IMR-90 (cell line): ENCODE results near the gene SATB2. TPM values are rescaled to one million over a fixed set of nuclear protein-coding genes. Genes with fewer than 3 reads are reported as not detected.

Source experiments
- ATAC-seq: fragments of 200-7000 bp; cut with Tn5 transposase; 2 replicates; pipeline ENCODE4 v1.9.1; 2020; ENCODE audit warnings: low read depth, mild to moderate bottlenecking, moderate library complexity
- BruUV-seq: library from RNA; stranded (reverse); fragments of 400-500 nt; replicated peaks from 2 replicates; lab custom pipeline; 2021; lab: Mats Ljungman, UMichigan
- CTCF ChIA-PET: fragments of 300-600 bp; formaldehyde crosslinking; extraction: SDS; loops from one replicate; lab custom pipeline; 2021; ENCODE audit warnings: antibody characterized with exemption; lab: Yijun Ruan, JAX
- POLR2A ChIA-PET: fragments of 300-600 bp; sonication (Branson Sonifier 250); formaldehyde crosslinking; loops from one replicate; lab custom pipeline; 2022; ENCODE audit warnings: antibody characterized with exemption; ENCODE audit not compliant: unreplicated experiment; lab: Charles Lee
- DNase-seq: peaks from one replicate; pipeline ENCODE4 v3.0.0; 2013
- H2AFZ ChIP-seq: replicated peaks from 2 replicates; pipeline ENCODE3; 2013; ENCODE audit warnings: low read length, mild to moderate bottlenecking; ENCODE audit not compliant: poor library complexity
- H2AK5ac ChIP-seq: 2 replicates; pipeline ENCODE4 v1.6.1; 2013; ENCODE audit warnings: low read depth, low read length, inconsistent platforms
- H2AK9ac ChIP-seq: replicated peaks from 2 replicates; pipeline ENCODE3; 2013; ENCODE audit warnings: mild to moderate bottlenecking, low read depth, low read length, moderate library complexity; ENCODE audit not compliant: poor library complexity
- H2BK120ac ChIP-seq: 2 replicates; pipeline ENCODE4 v1.6.1; 2013; ENCODE audit warnings: low read depth, low read length, inconsistent platforms
- H2BK15ac ChIP-seq: 3 replicates; pipeline ENCODE4 v1.6.1; 2013; ENCODE audit warnings: low read depth, low read length, inconsistent platforms
- H2BK20ac ChIP-seq: 2 replicates; pipeline ENCODE4 v1.6.1; 2013; ENCODE audit warnings: low read depth, mild to moderate bottlenecking, inconsistent platforms, low read length, moderate library complexity
- H2BK5ac ChIP-seq: 2 replicates; pipeline ENCODE4 v1.6.1; 2013; ENCODE audit warnings: mild to moderate bottlenecking, low read depth, low read length, inconsistent platforms; ENCODE audit not compliant: poor library complexity, severe bottlenecking
- H3K14ac ChIP-seq: replicated peaks from 2 replicates; pipeline ENCODE4 v1.6.1; 2013; ENCODE audit warnings: low read depth, low read length, inconsistent platforms
- H3K18ac ChIP-seq: 2 replicates; pipeline ENCODE4 v1.6.1; 2013; ENCODE audit warnings: low read depth, low read length, control low read depth
- H3K23ac ChIP-seq: 2 replicates; pipeline ENCODE4 v1.6.1; 2013; ENCODE audit warnings: low read depth, low read length, inconsistent platforms
- H3K27ac ChIP-seq: 2 replicates; pipeline ENCODE4 v1.5.1; 2013; ENCODE audit warnings: mild to moderate bottlenecking, control low read depth, low read length; ENCODE audit not compliant: insufficient read depth
- H3K27me3 ChIP-seq: 2 replicates; pipeline ENCODE4 v1.6.1; 2013; ENCODE audit warnings: low read length; ENCODE audit not compliant: control insufficient read depth, insufficient read depth
- H3K36me3 ChIP-seq: 2 replicates; pipeline ENCODE4 v1.6.1; 2013; ENCODE audit warnings: low read length, mixed read lengths; ENCODE audit not compliant: control insufficient read depth, insufficient read depth
- H3K4ac ChIP-seq: 2 replicates; pipeline ENCODE4 v1.6.1; 2013; ENCODE audit warnings: low read depth, low read length, inconsistent platforms
- H3K4me1 ChIP-seq: 2 replicates; pipeline ENCODE4 v1.6.1; 2013; ENCODE audit warnings: low read length, mixed read lengths; ENCODE audit not compliant: control insufficient read depth, insufficient read depth
- H3K4me2 ChIP-seq: 2 replicates; pipeline ENCODE4 v1.6.1; 2013; ENCODE audit warnings: low read depth, mild to moderate bottlenecking, control low read depth, low read length, moderate library complexity
- H3K4me3 ChIP-seq: 2 replicates; pipeline ENCODE4 v1.5.1; 2013; ENCODE audit warnings: low read depth, mild to moderate bottlenecking, control low read depth, low read length, moderate library complexity; ENCODE audit not compliant: insufficient read depth
- H3K56ac ChIP-seq: 2 replicates; pipeline ENCODE4 v1.6.1; 2013; ENCODE audit warnings: low read length, inconsistent platforms; ENCODE audit not compliant: insufficient read depth; ENCODE audit errors: extremely low read depth
- H3K79me1 ChIP-seq, 2 experiments: 2 replicates each; pipeline ENCODE4 v1.6.1; 2013; ENCODE audit warnings: low read length in 2 of 2, inconsistent platforms in 1 of 2, low read depth in 1 of 2
- H3K9ac ChIP-seq: 2 replicates; pipeline ENCODE4 v1.6.1; 2013; ENCODE audit warnings: low read depth, low read length, control low read depth
- H3K9me1 ChIP-seq: 2 replicates; pipeline ENCODE4 v1.6.1; 2013; ENCODE audit warnings: low read length, inconsistent platforms; ENCODE audit not compliant: insufficient read depth
- H3K9me3 ChIP-seq: 2 replicates; pipeline ENCODE4 v1.6.1; 2013; ENCODE audit warnings: low read length; ENCODE audit not compliant: control insufficient read depth, insufficient read depth
- H4K20me1 ChIP-seq: 2 replicates; pipeline ENCODE4 v1.6.1; 2013; ENCODE audit warnings: low read length, inconsistent platforms; ENCODE audit not compliant: insufficient read depth
- H4K5ac ChIP-seq: 2 replicates; pipeline ENCODE4 v1.6.1; 2013; ENCODE audit warnings: mild to moderate bottlenecking, low read depth, low read length, control low read depth
- H4K8ac ChIP-seq, 2 experiments: 2 replicates each; pipeline ENCODE4 v1.6.1; 2013; ENCODE audit warnings: low read depth in 2 of 2, low read length in 2 of 2, control low read depth in 1 of 2, inconsistent platforms in 1 of 2
- H4K91ac ChIP-seq: 2 replicates; pipeline ENCODE4 v1.6.1; 2013; ENCODE audit warnings: low read depth, low read length, inconsistent platforms; ENCODE audit not compliant: insufficient read depth
- CHD1 ChIP-seq: IDR thresholded peaks from 2 replicates; pipeline ENCODE4 v1.6.1; 2012; ENCODE audit warnings: low read depth, low read length, improper control_type of control experiment
- MAFK ChIP-seq: IDR thresholded peaks from 2 replicates; pipeline ENCODE4 v1.6.1; 2012; ENCODE audit warnings: low read depth, low read length, improper control_type of control experiment
- MAZ ChIP-seq: IDR thresholded peaks from 2 replicates; pipeline ENCODE4 v1.6.1; 2012; ENCODE audit warnings: low read depth, mild to moderate bottlenecking, low read length, improper control_type of control experiment, moderate library complexity, borderline replicate concordance
- MXI1 ChIP-seq: IDR thresholded peaks from 2 replicates; pipeline ENCODE4 v1.6.1; 2012; ENCODE audit warnings: low read depth, mild to moderate bottlenecking, low read length, moderate library complexity, borderline replicate concordance
- POLR2A ChIP-seq: IDR thresholded peaks from 2 replicates; pipeline ENCODE4 v1.6.1; 2012; ENCODE audit warnings: mild to moderate bottlenecking, low read depth, low read length
- RAD21 ChIP-seq: IDR thresholded peaks from 2 replicates; pipeline ENCODE4 v1.6.1; 2012; ENCODE audit warnings: low read length, improper control_type of control experiment
- WGBS, 2 experiments: methylation state at CpG; one replicate each; pipeline versions ENCODE4 v1.1.5 to v1.1.7; 2013; ENCODE audit warnings: missing lambda C conversion rate in 2 of 2; ENCODE audit not compliant: insufficient read length in 1 of 2; ENCODE audit errors: extremely low coverage in 2 of 2; 5-methylcytosine and 5-hydroxymethylcytosine counted together
- dilution Hi-C: fragments of 300-500 bp; cut with HindIII; formaldehyde crosslinking; loops from one replicate; pipeline ENCODE4 v1.14.3; 2018; ENCODE audit warnings: low sequenced_read_pairs; ENCODE audit not compliant: unreplicated experiment
- in situ Hi-C: fragments of 300-500 bp; cut with MboI; formaldehyde crosslinking; loops from 3 replicates; pipeline ENCODE4 v1.14.3; 2019; ENCODE audit warnings: low sequenced_read_pairs, inconsistent platforms, mixed read lengths
- intact Hi-C: fragments of 100-400 bp; cut with micrococcal nuclease; formaldehyde crosslinking; loops from 2 replicates; pipeline ENCODE4 v1.10.0; 2022
- polyA plus RNA-seq, 3 experiments: library from polyadenylated mRNA; depleted of rRNA; stranded (reverse); fragments of >200 nt; gene quantifications; 2 replicates each; pipeline ENCODE4 v1.2.3, GENCODE V29; 2012; ENCODE audit warnings: low replicate concordance in 1 of 3
- total RNA-seq: library from RNA; depleted of rRNA; stranded (reverse); fragments of >200 nt; gene quantifications from 2 replicates; pipeline ENCODE4 v1.2.3, GENCODE V29; 2012

SATB2 gene
- total and polyA plus RNA-seq, 2 of the 4 experiments (the other 2 are of a cell fraction) = 6.2 to 8.4 TPM

DNA sequence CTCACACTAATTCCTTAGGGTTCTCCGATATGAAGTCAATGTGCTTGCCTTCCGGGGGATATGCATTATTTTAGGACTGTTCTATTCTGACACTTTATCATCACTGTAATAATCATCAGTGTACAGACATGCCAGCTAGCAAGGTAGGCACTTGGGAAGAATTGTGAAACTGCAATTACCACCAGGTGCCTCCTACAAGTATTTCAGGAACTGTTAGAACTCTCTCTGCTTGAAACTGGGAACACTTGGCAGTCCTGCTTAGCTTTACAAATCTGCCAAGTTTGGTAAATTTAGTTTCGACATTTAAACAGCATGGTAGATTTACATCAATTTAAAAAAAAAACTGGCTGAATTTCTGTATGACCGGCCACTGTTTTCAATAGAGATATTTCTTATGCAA, 128.7 kb downstream of the SATB2 start:
- H4K5ac ChIP-seq = no peak overlapping the region
- no peak overlapping the region for H3K14ac ChIP-seq
- TF ChIP-seq MAZ (no peak), RAD21 (no peak), CHD1 (no peak), MAFK (no peak), MXI1 (no peak), POLR2A (no peak)
- no TSS peak for BruUV-seq
- H3K4me2 ChIP-seq = no peak overlapping the region
- DNase-seq = no peak
- H2BK120ac ChIP-seq = no peak overlapping the region
- 40% methylated on average over 1 of the region's 4 CpGs; no CpG with 5 or more reads in 1 of the 2 experiments for WGBS, 2 experiments
- CTCF ChIA-PET = interaction anchor here (0.7 kb wide), 1 partner anchor 95 kb away, joined by 4 read pairs; no protein-coding TSS in a partner anchor
- POLR2A ChIA-PET = no interaction called here
- peaks cover 8% of the 10 kb centered on the region for H3K36me3 ChIP-seq
- ATAC-seq = no peak
- intact Hi-C loops = no loop called here
- no peak overlapping the region for H3K18ac ChIP-seq
- H2BK20ac ChIP-seq = no peak overlapping the region
- H4K91ac ChIP-seq = no peak overlapping the region
- dilution Hi-C loops = no loop called here
- H2AK9ac ChIP-seq = no peak overlapping the region
- H3K9me1 ChIP-seq = no peaks in the 10 kb centered on the region
- no peak overlapping the region for H3K4me3 ChIP-seq
- no peak overlapping the region for H3K27ac ChIP-seq
- no peaks in the 10 kb centered on the region for H3K9me3 ChIP-seq
- no peak overlapping the region for H3K23ac ChIP-seq
- no peak overlapping the region for H4K8ac ChIP-seq
- no peaks in the 10 kb centered on the region for H4K20me1 ChIP-seq
- no peak overlapping the region for H2BK5ac ChIP-seq
- H3K4ac ChIP-seq = no peak overlapping the region
- H3K79me1 ChIP-seq = no peaks in the 10 kb centered on the region; a peak in 1 of 4 replicates
- no peak overlapping the region for H2AK5ac ChIP-seq
- in situ Hi-C loops = no loop called here
- H2BK15ac ChIP-seq = no peak overlapping the region
- H3K4me1 ChIP-seq = no peaks in the 10 kb centered on the region
- H3K9ac ChIP-seq = no peak overlapping the region
- no peak overlapping the region for H3K56ac ChIP-seq
- H2AFZ ChIP-seq = no peak overlapping the region
- H3K27me3 ChIP-seq = no peaks in the 10 kb centered on the region
